Thymus (tissue), 11 donors: Measurements from ENCODE around the gene RAB42. TPM values are rescaled to one million over a fixed set of nuclear protein-coding genes. Genes with fewer than 3 reads are reported as not detected.
"Not testable (repeated sequence)": the region's sequence is repeated elsewhere in the genome, so short reads cannot be mapped to it uniquely, and the experiment has no call there.

ENCODE experiments used
- DNase-seq, 9 donors: peaks; one replicate each; pipeline ENCODE4 v3.0.0-alpha.2; 2013; ENCODE audit warnings: low spot score in 9 of 9, low read depth in 6 of 9, missing footprints in 1 of 9
- H3K27ac ChIP-seq, 2 donors: one replicate each; pipeline ENCODE4 v1.5.1; 2013; ENCODE audit warnings: control low read depth in 1 of 2, low read depth in 1 of 2, low read length in 1 of 2, mild to moderate bottlenecking in 1 of 2, moderate library complexity in 1 of 2
- H3K27me3 ChIP-seq, 2 donors: one replicate each; pipeline ENCODE4 v1.5.1; 2013; ENCODE audit warnings: low read length in 1 of 2; ENCODE audit not compliant: control insufficient read depth in 2 of 2, insufficient read depth in 1 of 2
- H3K36me3 ChIP-seq, 2 donors: one replicate each; pipeline ENCODE4 v1.5.1; 2013; ENCODE audit warnings: low read length in 1 of 2, mild to moderate bottlenecking in 1 of 2, moderate library complexity in 1 of 2; ENCODE audit not compliant: control insufficient read depth in 2 of 2, insufficient read depth in 2 of 2
- H3K4me1 ChIP-seq, 2 donors: one replicate each; pipeline ENCODE4 v1.5.1; 2013; ENCODE audit warnings: low read length in 2 of 2; ENCODE audit not compliant: control insufficient read depth in 2 of 2, insufficient read depth in 2 of 2
- H3K4me3 ChIP-seq, 2 donors: one replicate each; pipeline ENCODE4 v1.5.1; 2013; ENCODE audit warnings: low read length in 2 of 2, control low read depth in 1 of 2, mild to moderate bottlenecking in 1 of 2
- H3K9me3 ChIP-seq, 2 donors: one replicate each; pipeline ENCODE4 v1.5.1; 2013; ENCODE audit warnings: low read length in 1 of 2, mild to moderate bottlenecking in 1 of 2; ENCODE audit not compliant: control insufficient read depth in 2 of 2, insufficient read depth in 1 of 2
- WGBS: extraction: QIAGEN DNeasy Blood & Tissue Kit; methylation state at CpG from one replicate; pipeline ENCODE4 v1.1.7; 2013; 5-methylcytosine and 5-hydroxymethylcytosine counted together
- polyA plus RNA-seq: library from polyadenylated mRNA; stranded (reverse); fragments of 200-250 nt; gene quantifications from one replicate; pipeline ENCODE4 v1.2.3, GENCODE V29; 2013
- total RNA-seq: library from RNA; stranded (reverse); fragments of 120-200 nt; gene quantifications from one replicate; pipeline ENCODE4 v1.2.4, GENCODE V29; 2013
- donor health status: healthy.

Gene RAB42
- total and polyA plus RNA-seq, 2 donors = 18.6 to 51.5 TPM

- DNase-seq = no peak
- no peak overlapping the region for H3K27ac ChIP-seq
- no peaks in the 10 kb centered on the region for H3K9me3 ChIP-seq
- 98% methylated on average over 7 of the region's 7 CpGs for WGBS
- H3K4me3 ChIP-seq = no peak overlapping the region
- H3K27me3 ChIP-seq = no peaks in the 10 kb centered on the region
- no peaks in the 10 kb centered on the region for H3K4me1 ChIP-seq
- H3K36me3 ChIP-seq = peaks cover 61 to 67% of the 10 kb centered on the region in 2 donors
Observed at GRCh38 chr1:28565040-28565439, 27.0 kb upstream of the RAB42 start.

- peaks cover 60 to 66% of the 10 kb centered on the region in 2 donors for H3K36me3 ChIP-seq
Observed at GRCh38 chr1:28565726-28566125, 26.3 kb upstream of the RAB42 start.

GRCh38 chr1:28566931-28567330, 25.1 kb upstream of the RAB42 start:
- Histone ChIP-seq H3K27me3 (no peaks in the 10 kb centered on the region), H3K36me3 (peaks cover 62 to 65% of the 10 kb centered on the region in 2 donors), H3K4me1 (no peaks in the 10 kb centered on the region), H3K27ac (no peak overlapping the region), H3K9me3 (no peaks in the 10 kb centered on the region), H3K4me3 (no peak overlapping the region)
- DNase-seq = no peak
- WGBS = 100% methylated on average over 2 of the region's 2 CpGs

More at GRCh38 chr1:28565726-28566125, 26.3 kb upstream of the RAB42 start:
- Histone ChIP-seq H3K4me3 (no peak overlapping the region), H3K4me1 (no peaks in the 10 kb centered on the region), H3K27ac (no peak overlapping the region), H3K27me3 (no peaks in the 10 kb centered on the region), H3K9me3 (no peaks in the 10 kb centered on the region)
- no peak for DNase-seq
- WGBS = 98% methylated on average over 6 of the region's 6 CpGs

GRCh38 chr1:28571911-28572310, 20.2 kb upstream of the RAB42 start:
- no peaks in the 10 kb centered on the region for H3K4me1 ChIP-seq
- peaks cover 60 to 61% of the 10 kb centered on the region in 2 donors for H3K36me3 ChIP-seq
- H3K9me3 ChIP-seq = no peaks in the 10 kb centered on the region
- 98% methylated on average over 4 of the region's 4 CpGs for WGBS
- no peak overlapping the region for H3K27ac ChIP-seq
- DNase-seq = no peak
- no peak overlapping the region for H3K4me3 ChIP-seq
- no peaks in the 10 kb centered on the region for H3K27me3 ChIP-seq

- 93% methylated on average over 12 of the region's 12 CpGs for WGBS
- H3K4me1 ChIP-seq, H3K9me3 ChIP-seq, H3K4me3 ChIP-seq, DNase-seq, H3K27ac ChIP-seq, H3K27me3 ChIP-seq: not testable (repeated sequence)
- H3K36me3 ChIP-seq = peaks cover 60 to 62% of the 10 kb centered on the region in 2 donors
Observed at GRCh38 chr1:28572891-28573290, 19.2 kb upstream of the RAB42 start.

- no peaks in the 10 kb centered on the region for H3K27me3 ChIP-seq
- no peaks in the 10 kb centered on the region for H3K4me1 ChIP-seq
- WGBS = 98% methylated on average over 11 of the region's 11 CpGs
- no peaks in the 10 kb centered on the region for H3K9me3 ChIP-seq
- H3K4me3 ChIP-seq = no peak overlapping the region
- peaks cover 57 to 62% of the 10 kb centered on the region in 2 donors for H3K36me3 ChIP-seq
- no peak for DNase-seq
- no peak overlapping the region for H3K27ac ChIP-seq
Observed at GRCh38 chr1:28573564-28573963, 18.5 kb upstream of the RAB42 start.

- 96% methylated on average over 1 of the region's 1 CpG for WGBS
- no peak for DNase-seq
- Histone ChIP-seq H3K4me1 (peaks cover 5 to 14% of the 10 kb centered on the region in 2 donors), H3K27me3 (no peaks in the 10 kb centered on the region), H3K9me3 (no peaks in the 10 kb centered on the region), H3K36me3 (peaks cover 37 to 57% of the 10 kb centered on the region in 2 donors), H3K4me3 (no peak overlapping the region), H3K27ac (no peak overlapping the region)
Observed at GRCh38 chr1:28577052-28577678, 14.9 kb upstream of the RAB42 start.

- WGBS = 98% methylated on average over 6 of the region's 6 CpGs
- peaks cover 0 to 7% of the 10 kb centered on the region in 2 donors for H3K27me3 ChIP-seq
- H3K4me3 ChIP-seq = no peak overlapping the region
- H3K27ac ChIP-seq = no peak overlapping the region
- no peak for DNase-seq
- H3K4me1 ChIP-seq = peaks cover 5 to 21% of the 10 kb centered on the region in 2 donors
- H3K9me3 ChIP-seq = no peaks in the 10 kb centered on the region
- H3K36me3 ChIP-seq = peaks cover 35 to 53% of the 10 kb centered on the region in 2 donors
Observed at GRCh38 chr1:28577738-28578536, 14.1 kb upstream of the RAB42 start.

GRCh38 chr1:28578696-28579218, 13.3 kb upstream of the RAB42 start:
- WGBS = 94% methylated on average over 6 of the region's 6 CpGs
- H3K4me3 ChIP-seq = no peak overlapping the region
- no peak overlapping the region for H3K27ac ChIP-seq
- peaks cover 27 to 45% of the 10 kb centered on the region in 2 donors for H3K36me3 ChIP-seq
- H3K27me3 ChIP-seq = peaks cover 0 to 8% of the 10 kb centered on the region in 2 donors
- no peaks in the 10 kb centered on the region for H3K9me3 ChIP-seq
- no peak for DNase-seq
- peaks cover 5 to 23% of the 10 kb centered on the region in 2 donors for H3K4me1 ChIP-seq
